ENCODE data around the gene ATP1A1.
A peak's percentile ranks its signal among the peaks of the same experiment; 100 is the strongest.

ATP1A1 gene

DNA sequence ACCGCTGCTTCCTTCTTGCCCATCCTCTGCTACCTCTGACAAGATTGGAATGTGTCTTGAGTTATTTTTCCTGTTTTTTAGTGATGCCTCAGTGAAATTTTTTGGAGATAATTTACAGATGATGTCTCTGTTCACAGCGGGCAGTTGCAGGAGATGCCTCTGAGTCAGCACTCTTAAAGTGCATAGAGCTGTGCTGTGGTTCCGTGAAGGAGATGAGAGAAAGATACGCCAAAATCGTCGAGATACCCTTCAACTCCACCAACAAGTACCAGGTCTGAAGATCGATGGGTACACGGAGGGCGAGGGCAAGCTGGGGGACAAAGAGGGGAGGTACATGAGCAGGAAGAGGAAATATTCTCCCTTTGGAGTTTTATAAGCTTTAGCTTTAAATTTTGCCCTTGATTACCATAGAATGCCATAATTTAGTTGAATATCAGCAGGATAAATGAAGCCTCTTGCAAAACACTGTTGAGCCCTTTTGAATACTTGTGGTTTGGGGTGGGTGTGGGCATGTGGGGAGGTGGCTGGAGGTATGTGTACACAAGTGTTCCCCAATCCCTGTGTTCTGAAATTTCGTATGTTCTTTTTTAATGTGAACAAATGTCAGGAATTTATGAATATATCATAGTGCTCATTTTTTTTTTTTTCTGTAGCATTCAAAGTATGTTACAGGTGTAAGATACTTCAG is 19.8 kb downstream of the ATP1A1 start:
- DNase-seq: no peak

DNA sequence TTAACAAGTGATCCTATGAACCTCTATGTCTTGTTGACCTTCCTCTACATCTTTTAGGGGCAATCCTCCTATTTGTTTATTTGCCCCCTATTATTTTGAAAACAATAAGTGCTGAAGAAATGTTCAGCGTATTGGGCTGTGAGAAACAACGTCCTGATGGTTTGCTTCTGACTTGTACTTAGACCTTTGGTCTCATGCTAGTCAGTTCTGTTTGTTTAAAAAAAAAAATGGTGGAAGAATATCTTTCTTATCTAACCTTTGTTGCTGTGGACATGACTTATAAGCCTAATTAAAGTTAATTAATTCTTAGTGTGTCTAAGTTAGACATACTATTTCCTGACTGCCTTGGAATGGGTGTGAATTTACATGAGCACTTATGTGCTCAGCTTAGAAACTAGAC is 20.7 kb downstream of the ATP1A1 start:
- no peak for DNase-seq

- DNase-seq: no peak
Observed at GRCh38 chr1:116394270-116394669, 21.2 kb downstream of the ATP1A1 start.

- DNase-seq: no peak
Observed at GRCh38 chr1:116396769-116397168, 23.7 kb downstream of the ATP1A1 start.

- DNase-seq: no peak
Observed at GRCh38 chr1:116397728-116398127, 24.7 kb downstream of the ATP1A1 start.

GRCh38 chr1:116400780-116401179 is 27.7 kb downstream of the ATP1A1 start:
- no peak for DNase-seq

DNA sequence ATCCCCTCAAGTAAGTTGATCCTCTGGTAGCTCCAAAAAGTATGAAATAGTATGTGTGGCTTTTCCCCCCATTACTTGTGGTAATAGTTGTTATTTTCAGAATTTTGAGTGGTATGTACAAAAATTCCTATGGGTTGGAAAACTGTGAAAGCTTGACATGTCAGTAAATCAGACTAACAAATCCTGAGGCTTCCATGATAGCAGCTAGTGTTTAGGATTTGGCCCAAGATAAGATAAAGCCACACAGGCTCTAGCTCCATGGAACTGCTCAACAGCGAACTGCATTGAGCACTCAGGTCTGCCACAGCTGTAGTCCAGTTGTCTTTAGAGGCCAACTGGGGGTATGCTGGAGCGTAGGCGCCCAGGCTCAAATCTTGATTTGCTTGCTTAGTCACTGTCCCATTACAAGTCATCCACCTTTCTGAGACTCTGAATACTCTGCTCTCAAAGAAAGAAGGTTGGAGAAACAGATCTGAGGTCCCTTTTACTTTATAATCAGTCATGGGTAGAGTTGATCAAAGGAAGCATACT is 28.7 kb downstream of the ATP1A1 start:
- DNase-seq: no peak

- no peak for DNase-seq
Observed at GRCh38 chr1:116402333-116402732, 29.3 kb downstream of the ATP1A1 start.

DNA sequence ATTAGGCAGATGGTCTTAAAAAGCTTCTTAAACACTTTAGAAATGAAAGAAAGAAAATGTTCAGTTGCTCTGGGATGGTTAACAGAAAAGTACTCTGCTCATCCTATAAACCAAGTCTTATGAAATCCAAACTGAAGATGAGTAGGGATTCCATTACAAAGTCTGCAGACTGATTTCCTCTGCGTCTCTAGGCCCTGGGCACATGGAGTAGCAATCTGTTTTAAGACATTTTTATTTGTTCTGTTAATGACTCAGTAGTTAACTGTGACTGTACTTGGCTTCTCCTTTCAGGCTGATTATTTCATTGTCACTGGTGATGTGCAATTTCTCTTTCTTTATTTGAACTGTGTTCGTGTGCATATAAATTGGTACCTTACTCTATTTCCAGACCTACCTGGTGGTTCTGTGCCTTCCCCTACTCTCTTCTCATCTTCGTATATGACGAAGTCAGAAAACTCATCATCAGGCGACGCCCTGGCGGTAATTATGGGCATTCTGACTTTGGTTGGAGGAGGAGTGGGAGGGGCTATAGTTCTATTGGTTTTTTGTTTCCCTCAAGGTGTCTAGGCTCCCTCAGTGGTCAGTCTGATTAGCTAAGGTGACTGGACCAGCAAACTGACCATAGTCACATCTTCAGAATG is 30.6 kb downstream of the ATP1A1 start:
- DNase-seq: no peak

GRCh38 chr1:116404699-116405098 is 31.7 kb downstream of the ATP1A1 start:
- DNase-seq: no peak

DNA sequence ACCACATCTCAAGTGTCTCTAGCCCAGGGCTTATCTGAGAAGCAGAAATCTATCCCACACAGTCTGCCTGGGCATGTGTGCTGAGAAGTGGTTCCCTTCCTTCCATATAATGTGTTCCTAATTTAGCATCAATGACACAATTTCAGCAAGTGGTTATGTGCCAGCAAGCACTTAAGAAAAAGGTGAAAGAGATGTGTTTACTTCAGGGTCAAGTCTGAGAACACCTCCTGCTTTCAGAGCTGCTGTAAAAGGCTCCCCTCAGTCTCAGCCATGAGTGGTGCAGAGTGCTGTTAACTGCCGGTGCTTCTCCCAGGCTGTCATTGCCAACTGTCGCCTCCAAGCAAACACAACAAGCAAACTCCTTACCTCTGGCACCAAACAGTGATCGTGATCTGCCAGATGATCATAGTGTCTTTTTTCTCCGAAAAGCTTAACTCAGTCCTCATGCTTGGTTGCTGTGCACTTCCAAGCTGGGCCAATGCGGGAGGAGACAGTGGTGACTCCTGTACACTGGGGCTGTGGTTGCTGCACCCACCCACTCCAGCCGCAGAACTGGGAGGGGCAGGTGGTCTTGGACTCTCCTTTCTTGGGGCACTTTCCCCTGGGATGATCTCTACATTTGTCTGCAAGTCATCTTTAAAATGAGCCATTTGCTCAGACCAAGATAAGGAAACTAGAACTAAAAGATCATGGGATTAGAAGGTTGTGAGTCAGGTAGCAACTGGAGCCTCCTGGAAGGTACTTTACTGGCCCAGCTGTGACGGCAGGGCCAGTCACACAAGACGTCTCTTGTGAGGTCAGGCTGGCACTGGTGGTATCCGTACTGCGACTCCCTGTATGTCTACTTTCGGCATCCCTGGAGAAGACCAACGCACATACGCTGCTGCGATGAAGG is 32.4 kb downstream of the ATP1A1 start:
- no peak for DNase-seq

DNA sequence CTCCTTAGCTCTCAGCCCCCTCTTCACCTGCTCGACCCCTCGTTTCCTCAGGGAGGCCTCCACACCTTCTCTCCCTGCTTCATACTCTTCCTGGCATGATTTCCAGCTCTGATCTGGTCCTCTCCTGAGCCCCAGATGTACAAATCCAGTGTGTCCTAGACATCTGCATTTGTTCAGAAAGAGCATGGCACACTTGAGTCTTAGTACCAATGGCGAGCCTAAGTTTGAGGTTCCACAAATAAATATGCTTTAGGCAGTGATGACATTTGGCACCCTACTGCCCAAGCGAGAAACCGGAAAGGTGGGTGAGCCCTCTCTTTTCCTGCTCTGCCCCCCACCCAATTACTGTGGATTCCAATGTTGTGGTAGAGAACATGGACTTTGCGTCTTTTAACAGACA is 34.0 kb downstream of the ATP1A1 start:
- DNase-seq: no peak

DNA sequence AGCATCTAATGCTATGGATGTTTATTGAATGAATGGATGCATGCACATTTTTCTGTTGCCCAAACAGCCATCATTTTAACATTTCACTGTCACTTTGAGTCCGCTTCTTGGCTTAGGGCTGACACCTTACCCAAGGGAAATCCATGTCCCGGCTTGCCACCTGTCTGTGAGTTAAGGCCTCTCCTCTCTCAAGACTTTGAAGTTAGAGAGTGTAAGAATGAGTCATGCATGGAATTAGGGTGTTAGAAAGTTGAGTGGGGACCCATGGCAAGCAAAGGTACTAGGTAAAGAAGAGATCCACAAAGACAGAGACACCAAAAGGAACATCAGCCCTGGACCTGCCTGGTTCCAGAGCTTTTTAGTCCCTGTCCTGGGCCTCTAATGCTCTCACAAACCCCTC is 35.1 kb downstream of the ATP1A1 start:
- no peak for DNase-seq

- DNase-seq: no peak
Observed at GRCh38 chr1:116408803-116409720, 36.0 kb downstream of the ATP1A1 start.

GRCh38 chr1:116409751-116410191 is 36.7 kb downstream of the ATP1A1 start:
- DNase-seq: no peak

DNA sequence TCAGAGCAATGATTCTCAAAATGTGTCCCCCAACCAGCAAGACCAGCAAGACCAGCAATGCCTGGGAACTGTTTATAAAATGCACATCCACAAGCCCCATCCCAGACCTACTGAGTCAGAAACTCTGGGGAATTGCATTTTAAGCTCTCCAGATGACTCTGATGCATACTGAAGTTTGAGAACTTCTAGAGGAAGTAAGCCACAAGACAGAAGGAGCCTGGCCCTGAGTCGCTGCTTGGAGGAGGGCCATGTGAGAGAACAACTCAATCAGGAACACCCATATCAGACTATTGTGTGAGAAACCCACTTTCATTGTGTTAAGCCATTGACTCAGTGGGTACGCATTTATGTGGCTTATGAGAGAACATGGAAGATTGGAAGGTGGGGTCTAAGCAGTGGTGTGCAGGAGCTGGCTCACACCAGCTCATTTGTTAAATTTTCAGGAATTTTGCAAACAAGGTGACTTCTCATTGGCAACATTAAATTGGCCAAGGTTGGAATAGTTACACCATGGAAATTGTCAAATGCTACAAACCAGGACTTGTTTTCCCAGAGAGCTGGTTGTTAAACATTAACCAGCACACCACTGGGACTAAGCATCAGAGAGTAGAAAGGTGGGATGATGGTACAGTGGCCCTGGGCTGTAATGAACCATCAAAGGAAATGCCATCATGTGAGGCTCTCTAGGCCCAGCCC is 38.9 kb downstream of the ATP1A1 start:
- DNase-seq: peak; percentile 32

DNA sequence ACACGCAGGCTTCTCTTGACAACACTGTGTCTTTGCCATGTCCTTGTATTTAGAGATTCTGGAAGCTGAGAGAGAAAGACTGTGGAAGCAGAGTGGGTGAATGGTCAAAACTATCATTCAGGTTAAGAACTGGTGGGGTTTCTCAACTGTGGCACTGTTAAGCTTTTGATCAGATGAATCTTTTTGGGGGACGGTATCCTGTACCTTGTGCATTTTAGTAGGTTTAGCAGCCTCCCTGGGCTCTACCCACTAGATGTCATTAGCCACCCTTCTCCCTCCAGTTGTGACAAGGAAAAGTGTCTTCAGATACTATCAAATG is 39.4 kb downstream of the ATP1A1 start:
- DNase-seq: no peak

DNA sequence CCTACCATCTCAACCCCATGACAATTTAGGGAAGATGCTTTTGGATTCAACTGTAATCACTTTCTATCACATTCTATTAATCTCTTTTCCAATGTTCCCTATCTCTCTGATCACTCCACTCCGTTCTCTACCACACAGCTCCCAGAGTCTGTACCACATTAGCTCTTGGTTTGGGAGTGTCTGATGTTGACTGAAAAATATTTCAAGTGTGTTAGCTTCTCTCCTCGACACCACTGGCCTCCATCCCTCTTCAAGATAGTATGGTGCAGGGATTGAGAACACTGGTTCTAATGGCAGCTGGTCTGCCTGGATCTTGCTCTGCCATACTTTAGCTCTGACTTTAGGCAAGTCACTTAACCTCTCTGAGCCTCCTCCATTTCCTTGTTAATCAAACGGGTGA is 39.9 kb downstream of the ATP1A1 start:
- DNase-seq: no peak

DNA sequence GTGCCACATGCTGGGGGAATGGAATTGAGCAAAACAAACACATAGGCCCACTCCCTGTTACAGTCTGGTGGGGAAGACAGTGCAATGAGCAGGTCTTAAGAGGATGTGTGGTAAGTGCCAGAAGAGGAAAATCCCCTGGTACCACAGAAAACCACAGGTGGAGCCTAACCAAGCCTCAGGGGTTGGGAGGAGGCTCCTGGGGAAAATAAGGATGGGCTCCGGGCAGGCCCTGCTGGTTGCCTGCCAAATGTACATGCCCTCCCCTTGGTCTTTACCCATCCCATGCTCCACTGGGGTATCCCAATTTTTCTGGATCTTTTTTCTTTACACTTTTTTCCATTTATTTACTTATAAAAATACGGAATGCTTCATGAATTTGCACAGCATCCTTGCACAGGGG is 40.4 kb downstream of the ATP1A1 start:
- no peak for DNase-seq

DNA sequence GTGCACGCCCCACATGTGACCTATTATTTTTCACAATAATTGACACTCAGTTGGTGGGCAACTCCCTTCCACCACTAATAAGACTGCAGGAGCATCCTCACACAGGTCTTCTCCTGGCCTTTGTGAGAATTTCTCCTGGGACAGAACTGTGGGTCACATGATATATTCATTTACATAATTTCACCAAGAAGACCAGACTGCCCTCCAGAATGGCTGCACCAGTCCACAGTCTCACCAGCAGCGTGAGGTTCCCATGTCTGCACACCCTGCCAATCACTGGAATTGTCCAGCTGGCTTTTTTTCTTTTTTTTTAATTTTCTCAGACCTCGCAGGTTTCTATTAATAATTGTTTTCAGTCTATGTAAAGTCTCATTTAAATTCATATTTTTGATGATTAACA is 41.3 kb downstream of the ATP1A1 start:
- no peak for DNase-seq

DNA sequence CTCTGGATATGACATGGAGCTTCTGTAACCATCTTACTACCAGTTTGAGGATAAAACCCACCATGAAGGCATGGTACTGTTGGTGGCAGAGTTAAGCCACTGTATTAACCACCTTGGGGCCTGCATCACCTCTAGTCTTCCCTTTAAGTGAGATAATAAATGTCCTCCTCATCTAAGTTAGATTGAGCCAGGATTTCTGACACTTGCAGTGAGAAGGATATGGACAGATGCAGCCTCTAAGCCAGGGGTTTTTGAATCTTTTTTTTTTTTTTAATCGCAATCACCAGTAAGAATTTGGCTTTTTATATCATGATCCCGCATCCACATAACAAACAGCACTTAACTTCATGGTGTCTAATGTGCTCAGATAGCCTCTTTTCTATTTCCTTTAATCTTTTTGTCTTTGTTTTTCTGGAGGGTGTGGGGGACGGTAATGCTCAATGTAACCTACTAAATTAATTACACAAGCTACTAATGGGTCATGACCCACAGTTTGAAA is 42.2 kb downstream of the ATP1A1 start:
- DNase-seq: no peak

Data from EL (cell line).